SH-SY5Y (cell line): ENCODE measurements around the gene MIB2.

Experiments used
- GATA2 ChIP-seq: IDR thresholded peaks from 2 replicates; pipeline ENCODE4 v1.6.1; 2011; ENCODE audit warnings: mild to moderate bottlenecking, low read depth, low read length
- GATA3 ChIP-seq: IDR thresholded peaks from 2 replicates; pipeline ENCODE4 v1.6.1; 2011; ENCODE audit warnings: low read depth, mild to moderate bottlenecking, low read length, moderate library complexity

GRCh38 chr1:1603671-1604373, 11.5 kb upstream of the MIB2 start:
- TF ChIP-seq GATA2: no peak
- TF ChIP-seq GATA3: no peak
